ENCODE results near the gene ZNF700.
"Not testable (repeated sequence)": the region's sequence is repeated elsewhere in the genome, so short reads cannot be mapped to it uniquely, and the experiment has no call there.

Gene ZNF700

DNA sequence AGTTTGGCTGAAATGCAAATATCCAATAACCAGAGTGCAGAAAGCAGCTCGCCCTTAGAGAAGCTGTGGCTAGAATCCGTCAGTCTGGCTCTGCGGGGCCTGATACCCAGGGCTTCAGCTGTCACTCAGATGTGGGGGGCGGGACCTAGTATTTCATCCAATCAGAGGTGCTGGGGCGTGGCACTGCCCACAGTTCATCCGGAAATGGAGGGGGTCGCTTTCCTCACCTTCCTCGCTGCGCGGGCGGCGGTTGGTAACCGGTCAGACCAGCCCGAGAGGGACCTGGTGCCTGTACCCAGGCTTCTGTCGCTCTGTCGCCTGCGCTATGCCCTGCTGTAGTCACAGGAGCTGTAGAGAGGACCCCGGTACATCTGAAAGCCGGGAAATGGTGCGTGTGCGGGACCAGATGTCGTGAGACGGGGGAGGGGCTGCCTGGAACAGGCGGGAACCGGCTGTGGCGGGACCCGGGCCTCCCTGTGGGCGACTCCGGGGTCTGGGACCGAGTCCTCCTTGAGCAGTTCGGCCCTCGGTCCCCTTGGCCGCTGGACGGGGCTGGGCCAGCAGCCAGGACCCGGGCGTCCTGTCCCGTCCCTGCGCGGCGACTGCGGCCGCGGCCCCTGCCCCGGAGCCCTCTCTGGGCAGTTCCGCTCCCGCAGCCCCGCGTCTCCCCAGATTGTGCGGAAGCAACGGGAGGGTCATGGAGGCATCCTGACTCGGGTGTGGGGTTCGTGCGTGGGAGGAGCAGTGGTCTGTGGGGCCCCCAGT lies at the start of gene ZNF700:
Gene ZNF700, plus strand, starts transcription at position 222 of the 765 bp plus-strand sequence. Its CDS starts 104 bp downstream, at position 326.
- DNase-seq (ENCODE audit: low read depth): peak; percentile 86

DNA sequence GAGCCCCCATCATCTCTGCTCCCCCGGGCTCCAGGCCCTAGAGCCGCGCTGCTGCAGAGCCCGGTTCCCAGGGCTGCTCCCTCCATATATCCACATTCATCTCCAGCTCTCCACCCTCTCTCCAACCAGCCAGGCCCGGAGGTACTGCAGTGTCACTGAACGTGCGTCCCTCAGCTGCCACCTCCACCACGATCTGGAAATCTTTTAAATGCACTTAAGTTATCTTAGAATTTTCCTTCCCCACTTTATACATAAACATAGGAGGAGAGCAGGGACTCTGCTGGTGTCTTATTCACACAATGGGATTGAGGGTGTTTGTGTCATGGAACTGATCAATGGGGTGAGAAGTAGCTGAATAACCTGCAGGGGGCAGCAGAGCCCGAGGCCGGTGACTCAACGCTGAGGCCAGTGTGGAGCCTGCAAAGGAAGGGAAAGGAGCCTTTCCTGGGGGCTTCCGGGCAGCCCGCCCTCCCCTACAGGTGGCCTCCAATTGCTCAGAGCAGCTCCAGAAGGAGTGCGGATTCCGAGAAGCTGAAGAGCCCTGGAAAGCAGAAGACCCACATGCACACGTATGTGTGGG lies 45.1 kb upstream of the ZNF700 start:
- DNase-seq (ENCODE audit: low read depth): not testable (repeated sequence)

DNA sequence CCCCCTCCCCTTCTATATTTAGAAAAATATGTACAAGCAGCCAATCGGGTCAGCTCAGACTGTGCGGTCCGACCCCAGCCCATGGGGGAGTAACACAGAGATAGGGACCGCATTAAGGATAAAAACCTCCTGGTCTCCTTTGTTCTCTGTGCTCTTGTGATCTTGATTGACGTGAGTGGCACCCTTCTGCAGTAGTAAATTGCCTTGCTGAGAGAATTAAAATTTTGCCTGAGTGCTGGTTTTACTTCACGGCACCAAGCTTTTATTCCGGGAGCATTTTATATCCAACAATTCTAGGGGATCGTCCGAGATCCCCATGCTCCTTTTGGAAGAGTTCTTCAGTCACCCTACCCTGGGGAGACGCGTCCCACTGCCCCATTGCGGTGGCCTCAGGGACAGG lies 44.3 kb upstream of the ZNF700 start:
- DNase-seq (ENCODE audit: low read depth): no peak

DNA sequence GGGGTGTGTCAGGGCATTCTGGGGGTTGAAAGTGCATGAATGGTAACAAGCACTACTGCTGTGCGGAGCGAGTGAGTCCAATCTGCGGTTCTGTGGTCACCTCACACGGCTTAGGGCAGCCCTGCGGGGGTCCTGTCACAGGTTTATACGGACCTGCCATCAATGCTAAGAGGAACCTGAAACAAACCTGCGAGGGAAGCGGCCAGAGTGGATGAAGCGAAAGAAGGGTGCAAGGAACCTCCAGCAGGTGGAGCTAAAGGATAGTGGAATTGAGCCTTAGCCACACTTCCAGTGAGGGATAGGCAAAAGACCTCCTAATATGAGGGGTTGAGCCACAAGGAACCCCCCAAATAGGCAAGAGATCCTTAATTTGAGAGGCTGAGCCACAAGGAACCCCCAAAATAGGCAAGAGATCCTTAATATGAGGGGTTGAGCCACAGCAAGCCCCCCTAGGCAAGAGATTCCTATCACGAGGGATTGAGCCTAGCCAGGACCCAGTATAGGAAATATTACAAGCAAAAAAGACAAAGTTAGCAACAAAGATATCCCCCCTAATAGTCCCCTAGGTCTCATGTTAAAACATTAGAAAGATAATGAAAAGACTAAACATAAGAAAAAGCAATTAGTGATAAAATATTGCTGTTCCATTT lies 43.6 kb upstream of the ZNF700 start:
- DNase-seq (ENCODE audit: low read depth): no peak

DNA sequence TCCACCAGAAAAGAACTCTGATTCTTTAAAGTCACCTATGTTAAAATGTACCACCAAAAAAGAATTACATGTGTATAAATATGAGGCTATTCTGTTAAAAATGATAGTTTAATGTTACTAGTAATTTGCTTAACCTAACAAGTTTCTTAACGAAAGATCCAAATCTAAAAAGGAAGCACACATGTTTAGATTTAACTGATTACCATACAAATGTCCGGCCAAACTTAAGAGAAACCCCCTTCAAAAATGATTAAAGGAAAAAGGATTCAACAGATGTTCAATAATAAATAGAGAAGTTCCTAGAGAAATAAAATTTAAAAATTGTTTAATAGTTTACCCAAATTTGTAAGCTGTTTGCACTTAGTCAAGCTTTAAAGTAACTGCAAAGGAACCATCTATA lies 42.3 kb upstream of the ZNF700 start:
- no peak for DNase-seq (ENCODE audit: low read depth)

DNA sequence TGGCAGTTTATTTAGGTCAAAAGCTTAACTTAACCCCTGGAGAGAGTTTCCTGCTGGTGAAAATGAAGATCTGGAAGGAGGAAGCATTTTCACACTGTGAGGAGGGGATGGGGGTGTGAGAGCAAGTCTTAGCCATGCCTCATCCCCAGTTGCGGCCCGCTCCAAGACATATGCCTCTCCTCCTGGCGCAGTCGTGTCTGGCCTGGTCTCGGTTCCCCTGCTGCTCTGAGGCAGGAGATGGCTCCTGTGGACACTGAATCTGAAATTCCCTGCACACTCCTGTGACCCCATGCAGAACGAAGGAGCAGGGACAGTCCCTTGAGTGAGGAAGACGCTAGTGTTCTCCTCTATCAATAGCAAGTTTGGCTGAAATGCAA lies 37.7 kb upstream of the ZNF700 start:
- no peak for DNase-seq (ENCODE audit: low read depth)

DNA sequence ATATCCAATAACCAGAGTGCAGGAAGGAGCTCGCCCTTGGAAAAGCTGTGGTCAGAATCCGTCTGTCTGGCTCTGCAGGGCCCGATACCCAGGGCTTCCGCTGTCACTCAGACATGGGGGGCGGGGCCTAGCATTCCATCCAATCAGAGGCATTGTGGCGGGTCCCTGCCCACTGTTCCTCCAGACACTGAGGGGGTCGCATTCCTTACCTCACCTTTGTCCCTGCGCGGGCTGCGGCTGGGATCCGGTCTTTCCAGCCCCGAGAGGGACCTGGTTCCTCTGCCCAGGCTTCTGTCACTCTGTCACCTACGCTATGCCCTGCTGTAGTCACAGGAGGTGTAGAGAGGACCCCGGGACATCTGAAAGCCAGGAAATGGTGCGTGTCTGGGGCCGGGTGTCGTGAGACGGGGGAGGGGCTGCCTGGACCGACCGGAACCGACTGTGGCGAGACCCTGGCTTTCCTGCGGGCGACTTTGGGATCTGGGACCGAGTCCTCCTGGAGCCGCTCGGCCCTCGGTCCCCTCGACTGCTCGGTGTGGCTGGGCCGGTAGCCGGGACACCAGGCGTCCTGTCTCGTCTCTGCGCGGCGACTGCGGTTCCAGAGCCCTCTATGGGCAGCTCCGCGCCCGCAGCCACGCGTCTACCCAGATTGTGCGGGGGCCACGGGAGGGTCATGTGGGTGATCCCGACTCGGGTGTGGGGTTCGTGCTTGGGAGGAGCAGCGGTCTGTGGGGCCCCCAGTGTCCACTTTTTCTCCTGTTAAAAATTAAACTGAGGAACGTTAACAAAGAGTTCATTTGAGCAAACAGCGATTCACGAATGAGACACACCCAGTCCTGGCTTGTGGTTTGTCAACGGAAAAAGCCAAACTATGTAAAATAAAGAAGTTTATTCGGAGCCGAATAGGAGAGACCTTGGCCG lies 37.0 kb upstream of the ZNF700 start, which contains the start of gene ZNF69:
Gene ZNF69, plus strand, starts transcription at position 172 of the 921 bp plus-strand sequence. Its CDS starts 142 bp downstream, at position 314.
- no peak for DNase-seq (ENCODE audit: low read depth)

DNA sequence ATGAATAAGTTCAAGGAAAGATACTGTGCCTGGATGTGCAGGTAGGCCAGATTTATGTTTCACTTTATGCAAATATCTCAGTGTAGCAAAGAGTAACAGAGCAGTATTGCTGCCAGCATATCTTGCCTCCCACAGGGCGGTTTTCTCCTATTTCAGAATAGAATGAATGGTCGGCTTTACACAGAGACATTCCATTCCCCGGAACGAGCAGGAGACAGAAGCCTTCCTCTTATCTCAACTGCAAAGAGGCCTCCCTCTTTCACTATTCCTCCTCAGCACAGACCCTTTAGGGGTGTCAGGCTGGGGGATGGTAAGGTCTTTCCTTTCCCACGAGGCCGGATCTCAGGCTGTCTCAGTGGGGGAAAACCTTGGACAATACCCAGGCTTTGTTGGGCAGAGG lies 35.0 kb upstream of the ZNF700 start:
- not testable (repeated sequence) for DNase-seq (ENCODE audit: low read depth)

DNA sequence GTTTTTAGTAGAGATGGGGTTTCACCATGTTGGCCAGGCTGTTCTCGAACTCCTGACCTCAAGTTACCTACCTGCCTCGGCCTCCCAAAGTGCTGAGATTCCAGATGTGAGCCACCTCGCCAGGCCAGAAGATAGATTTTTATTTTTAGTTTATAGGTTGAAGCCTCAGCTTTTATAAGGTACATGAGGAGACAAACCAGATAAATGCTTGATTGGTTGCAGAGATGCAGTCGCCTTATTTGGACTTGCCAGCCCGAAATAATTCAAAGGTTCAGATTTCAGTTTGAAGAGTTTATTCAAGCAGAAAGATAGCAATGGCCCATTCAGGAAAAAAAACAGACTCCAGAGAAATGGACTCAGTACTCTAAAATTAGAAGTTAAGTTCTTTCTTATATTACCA lies 34.3 kb upstream of the ZNF700 start:
- no peak for DNase-seq (ENCODE audit: low read depth)

DNA sequence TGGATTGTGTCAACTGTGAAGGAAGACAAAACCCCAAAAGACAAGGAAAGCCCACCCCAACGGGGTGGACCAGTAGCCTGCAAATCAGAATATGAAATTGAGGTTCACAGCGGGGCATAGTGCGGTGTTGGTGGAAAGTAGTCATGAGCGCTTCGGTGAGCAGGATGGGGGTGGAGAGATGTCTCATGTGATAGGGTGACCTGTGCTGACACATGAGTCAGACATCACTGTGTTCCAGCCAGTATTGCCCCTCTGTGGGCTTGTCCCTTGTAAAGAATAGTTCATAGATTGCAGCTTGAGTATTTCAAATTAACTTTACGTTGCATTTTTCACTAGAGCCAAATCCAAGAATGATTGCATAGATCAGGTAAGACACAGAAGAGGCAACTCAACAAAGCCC lies 30.1 kb upstream of the ZNF700 start:
- DNase-seq (ENCODE audit: low read depth): no peak

DNA sequence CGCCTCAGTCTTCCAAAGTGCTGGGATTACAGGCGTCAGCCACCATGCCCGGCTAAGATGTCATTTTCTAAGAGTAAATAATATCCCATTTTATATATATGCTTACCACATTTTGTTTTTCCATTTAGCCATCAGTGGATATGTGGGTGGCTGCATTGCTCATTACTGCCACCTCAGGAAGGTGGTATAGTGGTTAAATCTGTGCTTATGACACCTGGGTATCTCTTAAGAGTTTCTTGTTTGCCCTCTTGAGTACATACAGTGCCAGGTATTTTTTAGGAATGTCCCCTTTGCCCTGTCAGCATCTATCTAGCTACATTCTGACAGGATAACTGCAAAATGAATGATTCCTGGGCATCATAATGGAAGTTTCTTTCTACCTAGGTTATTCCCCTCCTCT lies 22.7 kb upstream of the ZNF700 start:
- no peak for DNase-seq (ENCODE audit: low read depth)

DNA sequence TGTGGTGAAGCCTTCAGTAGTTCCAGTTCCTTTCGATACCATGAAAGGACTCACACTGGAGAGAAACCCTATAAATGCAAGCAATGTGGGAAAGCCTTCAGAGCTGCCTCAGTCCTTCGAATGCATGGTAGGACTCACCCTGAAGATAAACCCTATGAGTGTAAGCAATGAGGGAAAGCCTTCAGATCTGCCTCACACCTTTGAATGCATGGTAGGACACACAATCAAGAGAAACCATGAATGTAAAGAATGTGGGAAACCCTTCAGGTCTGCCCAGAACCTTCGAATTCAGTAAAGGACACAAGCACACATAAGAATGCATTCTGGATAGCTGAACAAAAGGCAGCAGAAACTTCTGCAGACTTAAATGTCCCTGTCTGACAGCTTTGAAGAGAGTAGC lies 19.0 kb upstream of the ZNF700 start:
- DNase-seq (ENCODE audit: low read depth): no peak

DNA sequence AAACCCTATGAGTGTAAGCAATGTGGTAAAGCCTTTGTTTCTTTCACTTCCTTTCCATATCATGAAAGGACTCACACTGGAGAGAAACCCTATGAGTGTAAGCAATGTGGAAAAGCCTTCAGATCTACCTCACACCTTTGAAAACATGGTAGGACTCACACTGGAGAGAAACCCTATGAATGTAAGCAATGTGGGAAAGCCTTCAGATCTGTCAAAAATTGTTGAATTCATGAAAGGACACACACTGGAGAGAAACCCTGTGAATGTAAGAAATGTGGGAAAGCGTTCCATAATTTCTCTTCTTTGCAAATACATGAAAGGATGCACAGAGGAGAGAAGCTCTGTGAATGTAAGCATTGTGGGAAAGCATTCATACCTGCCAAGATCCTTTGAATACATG lies 13.0 kb upstream of the ZNF700 start:
- DNase-seq (ENCODE audit: low read depth): not testable (repeated sequence)

DNA sequence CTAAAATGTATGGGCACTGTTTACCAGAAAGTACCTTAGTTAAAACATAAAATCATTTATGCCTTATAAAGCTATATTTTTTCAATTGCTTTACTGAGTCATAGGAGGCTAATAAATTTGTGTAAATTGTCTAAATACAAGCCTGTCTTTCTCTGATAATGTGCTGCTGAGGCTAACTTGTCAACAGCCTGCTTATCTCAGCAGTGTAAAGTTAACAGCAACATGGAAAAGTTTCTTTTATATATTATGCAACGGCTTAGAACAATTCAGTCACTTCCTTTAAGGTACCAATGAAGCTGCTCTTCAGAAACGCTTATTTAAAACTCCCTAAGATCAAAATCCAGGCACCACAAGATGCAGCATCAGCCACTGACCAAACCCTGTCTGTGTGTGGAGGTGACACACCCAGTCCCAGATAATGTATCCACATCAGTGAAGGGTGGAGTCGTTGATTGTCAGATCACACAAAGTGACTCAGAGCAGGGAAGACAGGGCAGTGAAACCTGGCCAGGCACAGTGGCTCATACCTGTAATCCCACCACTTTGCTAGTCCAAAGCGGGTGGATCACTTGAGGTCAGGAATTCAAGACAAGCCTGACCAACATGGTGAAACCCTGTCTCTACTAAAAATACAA lies 10.4 kb upstream of the ZNF700 start:
- DNase-seq (ENCODE audit: low read depth): not testable (repeated sequence)

DNA sequence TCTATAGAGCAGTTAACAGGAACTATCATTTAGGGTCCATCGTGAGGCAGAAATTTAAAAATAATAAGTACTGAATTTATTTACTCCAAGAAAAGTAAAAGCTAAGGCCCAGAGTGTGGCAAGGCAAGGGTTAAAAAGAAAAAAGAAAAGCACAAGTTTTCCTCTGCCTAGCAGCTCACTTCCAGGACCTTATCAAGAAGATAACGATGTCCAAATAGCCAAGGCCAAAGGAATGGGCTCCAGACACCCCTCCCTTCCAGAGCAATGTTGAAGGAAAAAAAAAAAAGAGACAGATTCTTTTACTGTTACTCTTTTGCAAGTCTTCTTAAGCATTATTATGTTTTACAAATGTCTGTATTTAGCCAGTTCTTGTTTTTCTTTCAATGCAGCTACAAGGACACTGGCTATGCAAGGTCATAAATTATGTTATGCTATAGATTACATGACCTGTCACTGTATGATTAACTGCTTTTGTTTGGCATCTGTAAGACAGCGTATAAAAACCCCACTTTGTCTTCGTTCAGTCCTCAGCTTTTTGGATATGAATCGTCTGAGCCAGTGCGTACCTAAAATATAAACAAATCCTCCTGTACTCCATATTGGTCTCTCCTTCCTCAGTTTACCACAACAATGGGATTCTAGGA lies 2.9 kb upstream of the ZNF700 start:
- no peak for DNase-seq (ENCODE audit: low read depth)

DNA sequence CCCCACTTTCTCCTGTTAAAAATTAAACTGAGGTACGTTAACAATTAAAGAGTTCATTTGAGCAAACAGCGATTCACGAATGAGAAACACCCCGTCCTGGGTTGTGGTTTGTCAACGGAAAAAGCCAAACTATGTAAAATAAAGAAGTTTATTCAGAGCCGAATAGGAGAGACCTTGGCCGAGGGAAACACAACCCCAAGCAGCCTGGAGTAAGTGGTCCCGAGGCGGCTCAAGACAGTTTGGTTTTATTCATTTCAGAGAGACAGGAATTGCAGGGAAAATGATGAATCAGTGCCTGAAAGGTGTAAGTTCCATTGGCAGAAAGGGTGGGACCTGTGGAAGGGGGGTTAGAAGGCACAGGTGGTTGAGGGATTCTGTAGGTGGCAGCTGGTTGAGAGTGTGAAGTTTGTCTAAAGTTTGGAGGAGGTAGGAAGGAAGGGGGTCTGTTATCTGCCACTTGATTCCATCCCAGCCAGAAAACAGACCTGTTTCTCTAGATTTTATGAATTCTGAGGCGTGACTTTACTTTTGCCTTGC lies 812 bp downstream of the ZNF700 start:
- DNase-seq (ENCODE audit: low read depth): not testable (repeated sequence)

DNA sequence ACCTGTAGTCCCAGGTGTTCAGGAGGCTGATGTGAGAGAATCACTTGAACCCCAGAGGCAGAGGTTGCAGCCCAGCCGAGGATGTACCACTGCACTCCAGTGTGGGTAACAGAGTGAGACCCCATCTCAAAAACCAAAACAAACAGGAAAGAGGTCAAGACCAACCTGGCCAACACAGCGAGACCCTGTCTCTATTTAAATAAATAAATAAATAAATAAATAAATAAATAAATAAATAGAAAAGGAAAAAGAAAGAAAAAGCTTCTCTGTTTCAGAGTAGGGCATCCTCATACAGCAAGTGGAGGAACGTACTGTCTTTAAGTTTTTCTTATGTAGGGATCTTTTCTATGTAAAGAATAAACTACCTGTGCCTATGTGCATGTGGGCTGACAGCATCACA lies 2.3 kb downstream of the ZNF700 start:
- DNase-seq (ENCODE audit: low read depth): no peak

DNA sequence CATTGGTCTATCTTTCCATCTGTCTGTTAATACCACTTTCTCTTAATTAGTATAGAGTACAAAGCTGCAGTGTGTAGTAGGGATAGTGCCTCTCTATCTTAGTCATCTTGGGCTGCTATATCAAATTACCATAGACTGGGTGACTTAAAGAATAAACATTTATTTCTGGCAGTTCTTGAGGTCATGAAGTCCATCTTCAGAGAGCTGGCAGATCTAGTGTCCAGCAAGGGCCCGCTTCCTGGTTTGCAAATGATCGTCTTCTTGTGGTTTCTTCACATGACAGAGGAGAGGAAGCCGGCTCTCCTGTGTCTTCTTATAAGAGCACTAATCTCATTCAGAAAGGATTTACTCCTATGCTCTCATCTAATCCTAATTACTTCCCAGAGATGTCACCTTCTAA lies 6.1 kb downstream of the ZNF700 start:
- DNase-seq (ENCODE audit: low read depth): no peak

DNA sequence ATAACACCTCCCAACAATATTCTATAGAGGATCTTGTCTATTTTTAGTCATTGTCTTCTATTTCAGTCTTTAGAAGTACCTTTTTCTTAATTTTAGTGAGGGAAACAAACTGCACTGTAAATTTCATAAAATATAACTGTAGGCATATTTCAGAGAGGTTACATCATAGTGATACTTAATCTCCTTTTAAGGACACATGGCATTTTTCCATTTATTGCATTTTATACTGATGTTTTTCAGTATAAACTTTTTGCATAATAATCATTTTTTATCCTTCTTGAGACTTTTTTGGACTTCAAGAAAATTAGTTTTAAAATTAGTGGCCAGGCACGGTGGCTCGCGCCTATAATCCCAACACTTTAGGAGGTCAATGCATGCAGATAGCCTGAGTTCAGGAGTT lies 6.6 kb downstream of the ZNF700 start:
- no peak for DNase-seq (ENCODE audit: low read depth)

DNA sequence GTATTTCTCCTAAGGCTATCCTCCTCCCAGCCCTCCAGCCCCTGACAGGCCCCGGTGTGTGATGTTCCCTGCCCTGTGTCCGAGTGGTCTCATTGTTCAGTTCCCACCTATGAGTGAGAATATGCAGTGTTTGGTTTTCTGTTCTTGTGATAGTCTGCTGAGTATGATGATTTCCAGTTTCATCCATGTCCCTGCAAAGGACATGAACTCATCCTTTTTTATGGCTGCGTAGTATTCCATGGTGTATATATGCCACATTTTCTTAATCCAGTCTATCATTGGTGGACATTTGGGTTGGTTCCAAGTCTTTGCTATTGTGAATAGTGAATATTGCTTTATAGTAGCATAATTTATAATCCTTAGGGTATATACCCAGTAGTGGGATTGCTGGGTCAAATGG lies 10.9 kb downstream of the ZNF700 start:
- DNase-seq (ENCODE audit: low read depth): not testable (repeated sequence)

DNA sequence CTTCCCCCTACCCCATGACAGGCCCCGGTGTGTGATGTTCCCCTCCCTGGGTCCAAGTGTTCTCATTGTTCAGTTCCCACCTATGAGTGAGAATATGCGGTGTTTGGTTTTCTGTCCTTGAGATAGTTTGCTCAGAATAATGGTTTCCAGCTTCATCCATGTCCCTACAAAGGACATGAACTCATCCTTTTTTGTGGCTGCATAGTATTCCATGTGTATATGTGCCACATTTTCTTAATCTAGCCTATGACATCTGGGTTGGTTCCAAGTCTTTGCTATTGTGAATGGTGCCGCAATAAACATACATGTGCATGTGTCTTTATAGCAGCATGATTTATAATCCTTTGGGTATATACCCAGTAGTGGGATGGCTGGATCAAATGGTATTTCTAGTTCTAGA lies 13.5 kb downstream of the ZNF700 start:
- not testable (repeated sequence) for DNase-seq (ENCODE audit: low read depth)

Data from HS-5 (cell line).